Lower leg skin (tissue), 4 donors: ENCODE measurements around the gene DNPEP. TPM values are rescaled to one million over a fixed set of nuclear protein-coding genes. Genes with fewer than 3 reads are reported as not detected.

ENCODE experiments used
- DNase-seq, 2 donors: peaks; one replicate each; pipeline ENCODE4 v3.0.0-alpha.2; 2019; ENCODE audit warnings: low spot score in 2 of 2
- H3K4me3 ChIP-seq: fragments of 200-600 bp; sonication (generic); 2 replicates; pipeline ENCODE4 v1.5.1; 2017; ENCODE audit warnings: mild to moderate bottlenecking, low read depth; ENCODE audit not compliant: poor library complexity, severe bottlenecking
- CTCF ChIP-seq, 3 donors: fragments of 450-650 bp; IDR thresholded peaks; one replicate each; pipeline ENCODE4 v1.5.1; 2016; ENCODE audit warnings: antibody characterized with exemption in 3 of 3, mild to moderate bottlenecking in 3 of 3, moderate library complexity in 2 of 3
- POLR2A ChIP-seq, 2 donors: fragments of 450-650 bp; IDR thresholded peaks; one replicate each; pipeline ENCODE4 v1.6.1; 2016 to 2017; ENCODE audit warnings: antibody characterized with exemption in 2 of 2, mild to moderate bottlenecking in 1 of 2, moderate library complexity in 1 of 2
- WGBS, 2 donors: methylation state at CpG; one replicate each; pipeline ENCODE4 v1.1.5; 2018; 5-methylcytosine and 5-hydroxymethylcytosine counted together
- intact Hi-C: fragments of 100-400 bp; cut with DNase I; formaldehyde crosslinking; loops from one replicate; pipeline ENCODE4 v1.15.0; 2023; ENCODE audit warnings: low total_unique reads
- total RNA-seq, 4 donors: library from RNA; depleted of rRNA; stranded (reverse); fragments of >200 nt; gene quantifications; one replicate each; pipeline ENCODE4 v1.1.0, GENCODE V29; 2016

Gene DNPEP
- total RNA-seq: 10 to 100 TPM; 52.7 to 64.0 (median 57.6) TPM

GRCh38 chr2:219387306-219388120 lies at the start of gene DNPEP:
Gene DNPEP (minus strand): TSS chr2:219387912. CDS start chr2:219387794, 118 bp downstream.
- TF ChIP-seq POLR2A (IDR thresholded peaks at IDR 0.05) (no peak), CTCF (IDR thresholded peaks at IDR 0.05) (no peak)
- 0 to 1% methylated on average over 35 to 47 of the region's 76 CpGs for WGBS, 2 donors
- peak; percentile 89 to 98 for DNase-seq
- peak within 1 kb of the TSS; percentile 48 for H3K4me3 ChIP-seq
- intact Hi-C loops: no loop called here

DNA sequence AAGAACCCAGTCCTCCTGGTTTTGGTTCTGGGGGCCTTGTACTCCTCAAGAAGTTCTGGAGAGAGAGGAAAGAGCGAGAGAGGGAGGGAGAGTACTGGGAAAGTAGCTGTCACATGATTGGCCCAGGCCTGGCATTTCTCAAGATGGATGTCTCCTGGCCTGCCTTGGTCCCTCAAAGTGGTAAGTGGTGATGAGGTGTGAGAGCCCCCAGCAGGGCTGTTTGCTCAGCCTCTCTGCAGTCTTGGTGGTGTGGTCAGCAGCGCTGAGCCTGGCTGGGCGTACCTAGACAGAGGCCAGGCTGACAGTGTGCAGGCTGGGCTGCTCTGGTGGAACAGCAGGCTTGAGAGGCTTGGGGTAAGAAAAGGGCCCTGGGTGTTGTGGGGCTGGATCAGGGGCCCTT lies 49.4 kb upstream of the DNPEP start:
- DNase-seq: no peak
- WGBS, 2 donors: 92% methylated on average over 3 of the region's 3 CpGs
- intact Hi-C loops: no loop called here
- TF ChIP-seq CTCF (IDR thresholded peaks at IDR 0.05): no peak
- no peak for TF ChIP-seq POLR2A (IDR thresholded peaks at IDR 0.05)
- H3K4me3 ChIP-seq: no peak overlapping the region

DNA sequence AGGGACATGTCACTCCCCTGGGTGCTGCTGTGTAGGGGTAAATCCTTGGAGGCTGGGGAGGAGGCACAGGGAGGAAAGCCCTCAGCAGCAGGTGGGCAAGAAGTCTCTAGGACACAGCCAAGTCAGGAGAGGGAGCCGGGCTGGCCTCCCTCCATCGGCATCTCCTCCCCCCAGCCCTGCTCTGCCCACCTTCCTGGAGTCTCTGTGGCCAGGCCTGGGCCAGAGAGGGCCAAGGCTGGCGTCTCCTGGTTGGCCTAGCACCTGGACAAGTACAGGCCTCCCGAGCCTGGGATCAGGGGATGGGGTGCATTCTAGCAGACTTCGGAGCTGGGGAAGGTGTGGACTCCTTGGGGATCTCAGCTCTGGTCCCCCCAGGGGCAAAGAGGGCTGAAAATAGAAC lies 48.8 kb upstream of the DNPEP start:
- no peak overlapping the region for H3K4me3 ChIP-seq
- no peak for DNase-seq
- intact Hi-C loops: no loop called here
- 88 to 92% methylated on average over 3 to 5 of the region's 5 CpGs for WGBS, 2 donors
- TF ChIP-seq POLR2A (IDR thresholded peaks at IDR 0.05) (no peak), CTCF (IDR thresholded peaks at IDR 0.05) (no peak)

- WGBS, 2 donors: 92 to 98% methylated on average over 6 of the region's 6 CpGs
- TF ChIP-seq POLR2A (IDR thresholded peaks at IDR 0.05): no peak
- TF ChIP-seq CTCF (IDR thresholded peaks at IDR 0.05): no peak
- DNase-seq: no peak
- no peak overlapping the region for H3K4me3 ChIP-seq
- intact Hi-C loops: no loop called here
Measured at GRCh38 chr2:219435701-219436100, 48.0 kb upstream of the DNPEP start.

- WGBS, 2 donors: 13 to 24% methylated on average over 38 to 46 of the region's 77 CpGs
- H3K4me3 ChIP-seq: no peak within 1 kb of the TSS
- no peak for DNase-seq
- intact Hi-C loops: no loop called here
- TF ChIP-seq CTCF (IDR thresholded peaks at IDR 0.05) (no peak), POLR2A (IDR thresholded peaks at IDR 0.05) (no peak)
Measured at GRCh38 chr2:219434718-219435525, 47.2 kb upstream of the DNPEP start, which contains the start of gene SPEG. Gene SPEG (plus strand): TSS chr2:219434843. CDS start chr2:219434978, 135 bp downstream.
